SK-N-SH (cell line): ENCODE data around the gene CFAP43. TPM values are rescaled to one million over a fixed set of nuclear protein-coding genes. Genes with fewer than 3 reads are reported as not detected.

ENCODE experiments used
- CTCF ChIA-PET: fragments of 300-600, 350-600 bp; formaldehyde crosslinking; extraction: SDS; loops from one replicate; lab custom pipeline; 2021; lab: Yijun Ruan, JAX
- POLR2A ChIA-PET: fragments of 350-600 bp; sonication (Branson Sonifier 250); formaldehyde crosslinking; extraction: SDS; loops from one replicate; lab custom pipeline; 2020; ENCODE audit warnings: antibody characterized with exemption, inconsistent platforms; lab: Yijun Ruan, JAX
- DNase-seq: peaks from one replicate; pipeline ENCODE4 v3.0.0; 2012
- H2AFZ ChIP-seq: fragments of 200-600 bp; sonication (generic); 2 replicates; pipeline ENCODE4 v1.8.1; 2016; ENCODE audit warnings: antibody characterized with exemption, mild to moderate bottlenecking, low read depth
- H3F3A ChIP-seq: fragments of 200-600 bp; sonication (generic); replicated peaks from 2 replicates; pipeline ENCODE3; 2016; ENCODE audit warnings: antibody characterized with exemption, mild to moderate bottlenecking; ENCODE audit not compliant: insufficient read depth
- H3K27ac ChIP-seq, 2 experiments: fragments of 200-500 bp in 1 of 2; fragments of 200-600 bp in 1 of 2; sonication (Bioruptor generic) in 1 of 2; sonication (generic), shearing (Covaris generic) in 1 of 2; 2 replicates each; pipeline versions ENCODE4 v1.5.1 to v1.6.1; 2014 to 2016; ENCODE audit warnings: low read depth in 2 of 2, inconsistent platforms in 1 of 2, low read length in 1 of 2, mild to moderate bottlenecking in 1 of 2, mixed read lengths in 1 of 2
- H3K27me3 ChIP-seq: fragments of 200-600 bp; sonication (generic), shearing (Covaris generic); 2 replicates; pipeline ENCODE4 v1.6.1; 2016; ENCODE audit warnings: mixed run types; ENCODE audit not compliant: insufficient read depth
- H3K36me3 ChIP-seq, 2 experiments: fragments of 200-500 bp in 1 of 2; fragments of 200-600 bp in 1 of 2; sonication (Bioruptor generic) in 1 of 2; sonication (generic) in 1 of 2; replicated peaks in 1 of 2; 2 replicates each; pipeline versions ENCODE3 to v1.5.1; 2014 to 2016; ENCODE audit warnings: low read length in 1 of 2, mild to moderate bottlenecking in 1 of 2; ENCODE audit not compliant: insufficient read depth in 2 of 2, control insufficient read depth in 1 of 2
- H3K4me1 ChIP-seq, 2 experiments: fragments of 200-500 bp in 1 of 2; fragments of 200-600 bp in 1 of 2; sonication (Bioruptor generic) in 1 of 2; sonication (generic), shearing (Covaris generic) in 1 of 2; 2 replicates each; pipeline versions ENCODE4 v1.5.1 to v1.6.1; 2014 to 2016; ENCODE audit warnings: low read depth in 1 of 2, low read length in 1 of 2, mixed run types in 1 of 2; ENCODE audit not compliant: insufficient read depth in 2 of 2, control insufficient read depth in 1 of 2
- H3K4me2 ChIP-seq: fragments of 200-600 bp; sonication (generic), shearing (Covaris generic); 2 replicates; pipeline ENCODE4 v1.6.1; 2017; ENCODE audit warnings: mixed run types
- H3K4me3 ChIP-seq, 2 experiments: fragments of 200-500 bp in 1 of 2; fragments of 200-600 bp in 1 of 2; sonication (Bioruptor generic) in 1 of 2; sonication (generic), shearing (Covaris generic) in 1 of 2; 2 replicates each; pipeline versions ENCODE4 v1.5.1 to v1.8.1; 2014 to 2016; ENCODE audit warnings: low read depth in 2 of 2, inconsistent platforms in 1 of 2, low read length in 1 of 2, mild to moderate bottlenecking in 1 of 2, mixed read lengths in 1 of 2, moderate library complexity in 1 of 2
- H3K79me2 ChIP-seq: fragments of 200-600 bp; sonication (generic); 2 replicates; pipeline ENCODE4 v1.8.1; 2017; ENCODE audit warnings: mild to moderate bottlenecking; ENCODE audit not compliant: insufficient read depth
- H3K9ac ChIP-seq: fragments of 200-600 bp; sonication (generic); 2 replicates; pipeline ENCODE4 v1.6.1; 2017; ENCODE audit warnings: mixed run types
- H3K9me2 ChIP-seq: fragments of 200-600 bp; sonication (generic); 2 replicates; pipeline ENCODE4 v1.6.1; 2017; ENCODE audit warnings: mixed run types
- H3K9me3 ChIP-seq: fragments of 200-600 bp; sonication (generic); 2 replicates; pipeline ENCODE4 v1.6.1; 2017; ENCODE audit warnings: mixed run types, mild to moderate bottlenecking, moderate library complexity
- H4K20me1 ChIP-seq: fragments of 200-600 bp; sonication (generic); 2 replicates; pipeline ENCODE4 v1.6.1; 2017; ENCODE audit warnings: mild to moderate bottlenecking, mixed run types; ENCODE audit not compliant: insufficient read depth
- CHD2 ChIP-seq: fragments of 150-350 bp; IDR thresholded peaks from 2 replicates; pipeline ENCODE4 v1.6.1; 2018; ENCODE audit warnings: low read length; ENCODE audit not compliant: partially characterized antibody
- CTCF ChIP-seq: fragments of 200-600 bp; sonication (generic); IDR thresholded peaks from 2 replicates; pipeline ENCODE4 v1.6.1; 2017; ENCODE audit warnings: antibody characterized with exemption, mild to moderate bottlenecking, moderate library complexity
- FOSL2 ChIP-seq: IDR thresholded peaks from 2 replicates; pipeline ENCODE4 v1.4.0; 2012; ENCODE audit warnings: low read depth, mild to moderate bottlenecking, moderate library complexity, borderline replicate concordance
- FOXM1 ChIP-seq: IDR thresholded peaks from 2 replicates; pipeline ENCODE4 v1.4.0; 2012; ENCODE audit warnings: low read depth, mild to moderate bottlenecking
- GABPA ChIP-seq: IDR thresholded peaks from 2 replicates; pipeline ENCODE4 v1.4.0; 2012; ENCODE audit warnings: low read depth, mild to moderate bottlenecking
- IRF3 ChIP-seq: fragments of 150-350 bp; IDR thresholded peaks from 2 replicates; pipeline ENCODE4 v1.6.1; 2016; ENCODE audit warnings: mild to moderate bottlenecking, low read depth, low read length
- JUND ChIP-seq: IDR thresholded peaks from 2 replicates; pipeline ENCODE4 v1.4.0; 2012
- RAD21 ChIP-seq: IDR thresholded peaks from 2 replicates; pipeline ENCODE4 v1.6.1; 2012; ENCODE audit warnings: mild to moderate bottlenecking, low read length
- RCOR1 ChIP-seq: fragments of 150-350 bp; IDR thresholded peaks from 2 replicates; pipeline ENCODE4 v1.6.1; 2017; ENCODE audit warnings: antibody characterized with exemption, low read length
- REST ChIP-seq: IDR thresholded peaks from 2 replicates; pipeline ENCODE4 v1.6.1; 2012; ENCODE audit warnings: mild to moderate bottlenecking, low read depth, low read length, moderate library complexity
- TAF1 ChIP-seq: IDR thresholded peaks from 2 replicates; pipeline ENCODE4 v1.6.1; 2012; ENCODE audit warnings: low read depth, mild to moderate bottlenecking, low read length, moderate library complexity, borderline replicate concordance
- TCF12 ChIP-seq: IDR thresholded peaks from 2 replicates; pipeline ENCODE4 v1.4.0; 2012
- YY1 ChIP-seq: IDR thresholded peaks from 2 replicates; pipeline ENCODE4 v1.4.0; 2012; ENCODE audit warnings: low read depth, mild to moderate bottlenecking
- WGBS: methylation state at CpG from one replicate; pipeline ENCODE4 v1.1.6; 2017; ENCODE audit warnings: low lambda C conversion rate; 5-methylcytosine and 5-hydroxymethylcytosine counted together
- polyA plus RNA-seq, 3 experiments: library from polyadenylated mRNA; depleted of rRNA; stranded (reverse); fragments of >200 nt; gene quantifications; 2 replicates each; pipeline ENCODE4 v1.2.3, GENCODE V29; 2012

CFAP43 gene
- polyA plus RNA-seq, 1 of the 3 experiments (the other 2 are of a cell fraction), result 0.35 TPM

GRCh38 chr10:104098358-104098925, 133.7 kb downstream of the CFAP43 start (continued):
- TF ChIP-seq RCOR1 (no peak), JUND (no peak), IRF3 (no peak), GABPA (no peak), CHD2 (no peak)

- no peaks in the 10 kb centered on the region for H4K20me1 ChIP-seq
- no peak for DNase-seq
- TF ChIP-seq REST (no peak), CTCF (no peak), FOSL2 (no peak), TCF12 (no peak), YY1 (no peak), RAD21 (no peak), FOXM1 (no peak), TAF1 (no peak)
- TF ChIP-seq, all 33 proteins: peak for 0
- ChIA-PET POLR2A (no interaction called here), CTCF (interaction anchor here (1.8 kb wide), 1 partner anchor 15 kb away, joined by 6 read pairs; no protein-coding TSS in a partner anchor)
- no peaks in the 10 kb centered on the region for H3K4me1 ChIP-seq
- WGBS, result 70% methylated on average over 2 of the region's 2 CpGs
- peaks cover 15% of the 10 kb centered on the region for H3F3A ChIP-seq
- H3K79me2 ChIP-seq, result no peaks in the 10 kb centered on the region
- no peak overlapping the region for H3K4me3 ChIP-seq
- peaks cover 12% of the 10 kb centered on the region; the same call in 1 of the 2 replicates for H3K9me3 ChIP-seq
- H3K4me2 ChIP-seq, result no peak overlapping the region
- no peak overlapping the region for H3K27ac ChIP-seq
- H3K9ac ChIP-seq, result no peak overlapping the region
- no peaks in the 10 kb centered on the region for H3K36me3 ChIP-seq
- no peak overlapping the region for H2AFZ ChIP-seq
- no peaks in the 10 kb centered on the region for H3K9me2 ChIP-seq
- no peaks in the 10 kb centered on the region for H3K27me3 ChIP-seq
Measured at GRCh38 chr10:104096692-104097091, 135.5 kb downstream of the CFAP43 start.
